Stimulated activated CD4-positive, alpha-beta T cell treated with anti-CD3 and anti-CD28 coated beads, Interleukin-1b, Interleukin-23, amount 100 ng/mL, for 24 hours (primary cell): ENCODE measurements around the gene PRDM2.

Experiments
- DNase-seq, 4 experiments: peaks; one replicate each; pipeline ENCODE4 v3.0.0-alpha.2; 2020; ENCODE audit warnings: low read depth in 4 of 4, low spot score in 1 of 4

The PRDM2 gene

GRCh38 chr1:13733711-13734110 lies 33.7 kb downstream of the PRDM2 start:
- no peak for DNase-seq

- no peak for DNase-seq
These were observed 35.4 kb downstream of the PRDM2 start for GRCh38 chr1:13735168-13735930.

- no peak for DNase-seq
These were observed 37.4 kb downstream of the PRDM2 start for GRCh38 chr1:13737398-13737797.

GRCh38 chr1:13746342-13746741 lies 46.4 kb downstream of the PRDM2 start:
- no peak for DNase-seq

GRCh38 chr1:13748610-13749505 lies 48.9 kb downstream of the PRDM2 start:
- DNase-seq = peak; percentile 84 to 92 (median 91)

GRCh38 chr1:13749543-13750341 lies 49.8 kb downstream of the PRDM2 start:
- DNase-seq = peak; percentile 13 to 28 (median 20)

- no peak for DNase-seq
These were observed 51.5 kb downstream of the PRDM2 start for GRCh38 chr1:13751458-13751871.

GRCh38 chr1:13751985-13752384 lies 52.0 kb downstream of the PRDM2 start:
- no peak for DNase-seq

- DNase-seq = no peak
These were observed 52.9 kb downstream of the PRDM2 start for GRCh38 chr1:13752852-13753251.

- no peak for DNase-seq
These were observed 53.8 kb downstream of the PRDM2 start for GRCh38 chr1:13753636-13754402.

GRCh38 chr1:13754510-13755103 lies 54.6 kb downstream of the PRDM2 start:
- no peak for DNase-seq

- no peak for DNase-seq
These were observed 56.7 kb downstream of the PRDM2 start for GRCh38 chr1:13756557-13757315.

- DNase-seq = no peak
These were observed 57.7 kb downstream of the PRDM2 start for GRCh38 chr1:13757693-13758092.

- no peak for DNase-seq
These were observed 59.1 kb downstream of the PRDM2 start for GRCh38 chr1:13759072-13759471.

- DNase-seq = no peak
These were observed 60.4 kb downstream of the PRDM2 start for GRCh38 chr1:13760340-13760739.

- no peak for DNase-seq
These were observed 60.9 kb downstream of the PRDM2 start for GRCh38 chr1:13760921-13761320.

- no peak for DNase-seq
These were observed 61.9 kb downstream of the PRDM2 start for GRCh38 chr1:13761883-13762282.

- DNase-seq = no peak
These were observed 62.7 kb downstream of the PRDM2 start for GRCh38 chr1:13762642-13763041.

- DNase-seq = no peak
These were observed 63.2 kb downstream of the PRDM2 start for GRCh38 chr1:13763222-13763621.

- DNase-seq = no peak
These were observed 64.0 kb downstream of the PRDM2 start for GRCh38 chr1:13763991-13764390.
